Activated CD8-positive, alpha-beta memory T cell treated with anti-CD3 and anti-CD28 coated beads, Interleukin-2, amount 50 U/mL, for 1 hour (primary cell): ENCODE data around the gene IL17RA.

Source experiments
- DNase-seq: peaks from one replicate; pipeline ENCODE4 v3.0.0-alpha.2; 2020; ENCODE audit errors: extremely low read depth

Gene IL17RA

GRCh38 chr22:17106161-17106784 lies 21.5 kb downstream of the IL17RA start:
- DNase-seq: no peak

GRCh38 chr22:17106785-17107546 lies 22.2 kb downstream of the IL17RA start:
- no peak for DNase-seq

- no peak for DNase-seq
These were observed 22.7 kb downstream of the IL17RA start for GRCh38 chr22:17107547-17107810.

GRCh38 chr22:17108256-17109112 lies 23.7 kb downstream of the IL17RA start:
- DNase-seq: no peak

- no peak for DNase-seq
These were observed 24.5 kb downstream of the IL17RA start for GRCh38 chr22:17109113-17109865.

GRCh38 chr22:17109976-17110375 lies 25.2 kb downstream of the IL17RA start:
- no peak for DNase-seq

GRCh38 chr22:17110791-17111550 lies 26.2 kb downstream of the IL17RA start:
- DNase-seq: no peak

- DNase-seq: no peak
These were observed 27.8 kb downstream of the IL17RA start for GRCh38 chr22:17112491-17113042.

GRCh38 chr22:17113600-17113999 lies 28.8 kb downstream of the IL17RA start:
- DNase-seq: no peak

GRCh38 chr22:17114173-17114897 lies 29.5 kb downstream of the IL17RA start:
- no peak for DNase-seq

GRCh38 chr22:17114898-17115235 lies 30.1 kb downstream of the IL17RA start:
- DNase-seq: no peak

DNA sequence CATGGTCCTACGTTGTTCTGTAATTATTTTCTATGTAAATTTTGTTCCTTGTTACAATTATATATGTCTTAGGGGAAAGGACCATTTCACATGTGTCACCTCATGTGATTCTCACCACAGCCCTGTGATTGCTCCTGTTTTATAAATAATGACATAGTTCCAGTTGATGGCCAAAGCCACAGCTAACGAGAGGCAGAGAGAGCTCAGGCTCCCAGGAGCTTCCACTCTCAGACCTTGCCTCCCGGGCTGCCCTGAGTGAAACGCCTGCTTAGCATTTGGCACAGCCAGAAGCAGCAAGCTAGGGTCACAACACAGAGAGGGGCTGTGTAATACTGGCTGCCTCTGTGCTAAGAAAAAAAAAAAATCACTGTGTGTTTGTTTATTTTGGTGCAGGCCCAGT lies 30.4 kb downstream of the IL17RA start:
- DNase-seq: no peak

DNA sequence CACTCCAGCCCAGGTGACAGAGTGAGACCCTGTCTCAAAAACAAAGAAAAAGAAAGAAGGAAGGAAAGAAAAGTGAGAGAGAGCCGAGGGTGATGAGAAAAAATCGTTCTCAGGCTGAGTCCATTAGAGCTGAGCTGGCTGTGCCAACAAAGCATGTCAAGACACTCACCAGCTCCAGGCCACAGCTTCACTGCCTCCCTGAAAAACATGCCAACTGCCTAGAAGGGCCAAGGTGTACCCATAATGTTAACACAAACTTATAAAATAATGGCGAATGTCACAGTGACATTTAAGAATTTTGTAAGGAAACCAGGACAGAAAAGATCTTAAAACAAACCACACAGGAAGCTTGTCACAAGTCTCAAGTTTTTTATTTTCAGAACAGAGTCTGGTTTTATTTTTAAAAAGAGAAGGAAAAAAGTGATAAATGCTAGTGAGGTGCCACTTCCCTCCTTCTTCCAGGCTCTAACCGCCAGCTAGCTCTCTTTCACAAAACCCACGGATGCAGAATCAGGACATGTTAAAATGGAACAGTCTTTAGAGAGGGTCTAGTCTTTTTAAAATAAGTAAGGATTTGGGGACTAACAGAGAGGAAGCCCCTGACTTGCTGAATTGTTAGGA lies 31.3 kb downstream of the IL17RA start:
- no peak for DNase-seq

- DNase-seq: no peak
These were observed 32.0 kb downstream of the IL17RA start for GRCh38 chr22:17116572-17117330.

DNA sequence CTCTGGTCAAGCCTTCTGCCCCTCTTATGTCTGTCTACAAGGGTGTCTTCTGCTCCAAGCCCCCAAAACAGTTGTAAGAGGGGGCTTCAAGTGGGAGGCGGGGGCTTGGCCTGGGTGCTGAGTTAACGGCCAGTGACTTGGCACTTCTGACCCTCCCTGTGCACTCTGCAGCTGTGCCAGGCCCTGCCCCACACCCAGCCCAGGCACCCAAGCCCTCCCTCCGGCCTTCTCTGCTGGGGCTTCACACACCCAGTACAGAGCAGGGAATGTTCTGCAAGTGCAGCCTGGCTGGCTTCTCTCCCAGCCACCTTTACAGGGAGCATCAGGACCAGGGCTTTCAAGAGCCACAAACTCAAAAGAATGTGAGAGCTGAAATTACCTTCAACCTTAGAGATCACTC lies 32.6 kb downstream of the IL17RA start:
- DNase-seq: no peak

DNA sequence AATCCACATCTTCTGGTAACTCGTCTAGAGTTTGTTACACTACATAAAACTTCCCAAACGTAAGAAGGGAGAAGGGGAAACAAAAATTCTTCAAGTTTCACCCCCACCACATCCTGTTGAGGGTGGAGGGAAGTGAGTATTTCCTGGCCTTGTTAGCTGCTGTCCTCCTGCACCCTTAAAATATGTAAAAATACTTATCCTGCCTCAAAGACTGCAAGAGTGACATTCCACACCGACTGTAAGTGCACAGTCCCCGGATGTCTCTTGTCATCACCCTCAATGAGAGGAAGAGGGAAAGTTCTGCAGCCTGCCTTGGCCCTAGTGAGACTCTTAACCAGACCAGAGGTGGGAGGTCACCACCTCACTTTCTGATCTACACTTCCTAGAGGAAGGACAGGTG lies 33.1 kb downstream of the IL17RA start:
- no peak for DNase-seq

DNA sequence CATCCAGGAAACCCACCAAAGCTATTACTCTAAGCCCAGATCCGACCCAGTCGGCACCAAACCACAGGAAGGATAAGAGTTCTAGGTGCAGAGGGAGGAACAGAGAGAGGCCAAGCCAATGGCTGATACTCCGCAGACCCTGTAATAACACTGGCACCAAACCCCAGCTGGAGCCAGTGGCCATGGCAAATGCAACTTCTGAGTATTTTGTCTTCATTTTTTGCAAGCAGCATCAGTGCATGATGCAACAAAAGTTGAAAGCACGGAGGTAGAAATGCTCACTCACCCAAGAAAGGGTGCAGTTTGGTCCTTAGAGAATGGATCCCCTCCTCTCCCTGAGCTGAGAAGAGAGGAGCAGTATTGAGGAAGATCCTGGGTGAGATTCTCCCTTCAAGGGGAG lies 33.5 kb downstream of the IL17RA start:
- DNase-seq: no peak

- no peak for DNase-seq
These were observed 34.8 kb downstream of the IL17RA start for GRCh38 chr22:17119481-17120202.

DNA sequence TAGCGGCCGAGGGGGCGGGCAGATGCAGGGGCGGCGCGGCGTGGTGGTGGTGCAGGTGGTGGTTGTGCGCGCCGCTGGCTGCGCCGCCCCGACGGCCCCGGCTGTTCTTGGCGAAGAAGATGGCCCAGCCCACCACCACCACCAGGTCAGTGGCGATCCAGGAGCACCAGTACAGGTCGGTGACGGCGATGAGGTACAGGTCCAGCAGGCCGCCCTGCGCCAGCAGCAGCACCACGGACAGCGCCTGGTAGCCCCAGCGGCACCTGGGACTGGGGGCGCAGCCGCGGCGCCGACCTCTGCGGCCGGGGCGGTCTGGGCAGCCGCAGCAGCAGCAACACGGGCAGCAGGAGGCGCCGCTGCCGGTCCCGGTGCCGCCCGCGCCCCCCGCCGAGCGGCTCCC lies 35.5 kb downstream of the IL17RA start:
- DNase-seq: no peak
